Measurements from ENCODE around the gene COL21A1.

DNA sequence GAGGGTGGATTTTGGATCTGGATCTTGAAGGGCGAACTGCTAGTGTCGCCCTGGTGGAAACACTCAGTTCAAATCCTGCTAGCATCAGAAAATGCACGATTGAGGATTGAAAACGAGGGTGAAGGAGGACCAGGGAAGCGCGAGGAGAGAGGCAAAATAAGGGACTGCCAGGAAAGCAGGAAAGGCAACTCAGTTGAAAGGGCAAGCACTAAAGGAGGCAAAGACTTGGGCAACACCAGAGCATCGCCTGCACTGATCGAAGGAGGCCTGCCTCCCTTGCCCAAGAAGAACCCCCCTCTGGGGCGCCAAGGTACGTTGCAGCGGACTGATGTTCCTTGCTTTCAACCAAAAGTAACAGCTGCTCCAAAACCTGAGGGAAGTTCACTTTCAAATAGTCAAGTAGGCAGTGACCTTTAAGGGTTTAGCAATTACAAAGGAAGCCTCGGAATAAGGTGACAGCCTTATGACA, 308 bp upstream of the COL21A1 start:
- TF ChIP-seq, protein P1, sequence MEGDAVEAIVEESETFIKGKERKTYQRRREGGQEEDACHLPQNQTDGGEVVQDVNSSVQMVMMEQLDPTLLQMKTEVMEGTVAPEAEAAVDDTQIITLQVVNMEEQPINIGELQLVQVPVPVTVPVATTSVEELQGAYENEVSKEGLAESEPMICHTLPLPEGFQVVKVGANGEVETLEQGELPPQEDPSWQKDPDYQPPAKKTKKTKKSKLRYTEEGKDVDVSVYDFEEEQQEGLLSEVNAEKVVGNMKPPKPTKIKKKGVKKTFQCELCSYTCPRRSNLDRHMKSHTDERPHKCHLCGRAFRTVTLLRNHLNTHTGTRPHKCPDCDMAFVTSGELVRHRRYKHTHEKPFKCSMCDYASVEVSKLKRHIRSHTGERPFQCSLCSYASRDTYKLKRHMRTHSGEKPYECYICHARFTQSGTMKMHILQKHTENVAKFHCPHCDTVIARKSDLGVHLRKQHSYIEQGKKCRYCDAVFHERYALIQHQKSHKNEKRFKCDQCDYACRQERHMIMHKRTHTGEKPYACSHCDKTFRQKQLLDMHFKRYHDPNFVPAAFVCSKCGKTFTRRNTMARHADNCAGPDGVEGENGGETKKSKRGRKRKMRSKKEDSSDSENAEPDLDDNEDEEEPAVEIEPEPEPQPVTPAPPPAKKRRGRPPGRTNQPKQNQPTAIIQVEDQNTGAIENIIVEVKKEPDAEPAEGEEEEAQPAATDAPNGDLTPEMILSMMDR (IDR thresholded peaks at IDR 0.05) = no peak
- TF ChIP-seq POLR2A (IDR thresholded peaks at IDR 0.05) = no peak
